Suppressor macrophage treated with lipopolysaccharide for 4 hours (primary cell): ENCODE data around the gene CHPF.

Experiments used
- DNase-seq: peaks from one replicate; pipeline ENCODE4 v3.0.0-alpha.2; 2020

Gene CHPF

GRCh38 chr2:219549619-219550018, 6.0 kb upstream of the CHPF start:
- no peak for DNase-seq

DNA sequence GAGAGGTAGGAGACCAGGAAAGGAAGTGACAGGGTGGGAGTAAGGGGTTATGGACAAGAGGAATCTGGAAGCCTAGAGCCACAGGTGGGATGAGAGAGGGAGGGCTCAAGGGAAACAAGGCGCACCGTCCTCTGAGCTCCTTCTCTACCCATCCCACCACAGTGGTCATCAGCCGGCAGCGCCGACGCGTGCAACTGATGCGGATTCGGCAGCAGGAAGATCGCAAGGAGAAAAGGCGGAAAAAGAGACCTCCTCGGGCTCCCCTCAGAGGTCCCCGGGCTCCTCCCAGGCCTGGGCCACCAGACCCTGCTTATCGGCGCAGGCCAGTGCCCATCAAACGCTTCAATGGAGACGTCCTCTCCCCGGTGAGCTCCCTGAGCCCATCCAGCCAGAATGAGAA, 5.4 kb upstream of the CHPF start:
- no peak for DNase-seq

GRCh38 chr2:219547621-219548020, 4.0 kb upstream of the CHPF start:
- no peak for DNase-seq

- no peak for DNase-seq
Measured at GRCh38 chr2:219545943-219546352, 2.3 kb upstream of the CHPF start.

DNA sequence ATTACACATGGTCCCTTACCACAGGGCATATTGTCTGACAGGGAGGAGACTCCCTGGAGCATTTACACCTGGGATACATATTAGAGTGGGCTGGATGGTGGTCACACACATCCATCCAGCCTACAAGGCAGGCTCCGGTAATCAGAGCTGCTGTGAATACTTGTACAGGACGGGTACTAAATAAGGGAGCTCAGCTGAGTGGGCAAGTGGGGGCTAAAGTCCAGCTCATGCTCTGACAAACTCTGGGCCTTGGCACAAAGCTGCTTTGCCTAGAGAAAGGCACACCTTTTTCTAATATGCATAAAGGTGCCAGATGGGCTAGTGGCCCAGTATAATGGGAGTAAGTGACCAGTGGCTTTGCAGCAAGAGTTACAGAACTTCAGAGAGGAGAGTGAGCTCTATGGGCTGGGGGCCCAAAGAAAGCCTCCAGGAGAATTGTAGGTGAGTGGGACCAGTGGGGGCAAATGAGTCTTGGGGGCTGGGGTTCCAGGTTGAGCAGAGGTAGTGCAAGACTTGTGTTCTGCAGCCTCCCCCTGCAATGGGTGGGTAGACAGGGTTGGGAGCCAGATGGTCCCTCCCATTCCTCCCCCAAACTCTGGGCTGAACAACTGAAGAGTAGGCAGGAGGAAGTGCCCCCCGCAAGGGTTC, 1.8 kb upstream of the CHPF start:
- no peak for DNase-seq

DNA sequence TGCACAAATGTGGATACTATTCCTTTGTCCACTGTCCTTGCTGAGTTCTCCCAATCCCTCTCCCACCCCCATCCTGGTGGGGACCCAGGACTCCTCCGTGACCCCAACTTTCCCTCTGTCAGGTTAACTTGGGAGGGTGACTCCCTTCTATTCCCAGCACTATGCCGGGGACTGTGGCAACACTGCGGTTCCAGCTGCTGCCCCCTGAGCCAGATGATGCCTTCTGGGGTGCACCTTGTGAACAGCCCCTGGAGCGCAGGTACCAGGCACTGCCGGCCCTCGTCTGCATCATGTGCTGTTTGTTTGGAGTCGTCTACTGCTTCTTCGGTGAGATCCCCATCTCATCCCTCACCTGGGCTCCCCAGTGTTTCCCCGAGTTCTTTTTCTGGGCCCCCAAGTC, 958 bp upstream of the CHPF start:
- no peak for DNase-seq

GRCh38 chr2:219542931-219543595, 546 bp downstream of the CHPF start:
- DNase-seq = peak; percentile 7

GRCh38 chr2:219541611-219542180, 1.9 kb downstream of the CHPF start:
- DNase-seq = peak; percentile 73

DNA sequence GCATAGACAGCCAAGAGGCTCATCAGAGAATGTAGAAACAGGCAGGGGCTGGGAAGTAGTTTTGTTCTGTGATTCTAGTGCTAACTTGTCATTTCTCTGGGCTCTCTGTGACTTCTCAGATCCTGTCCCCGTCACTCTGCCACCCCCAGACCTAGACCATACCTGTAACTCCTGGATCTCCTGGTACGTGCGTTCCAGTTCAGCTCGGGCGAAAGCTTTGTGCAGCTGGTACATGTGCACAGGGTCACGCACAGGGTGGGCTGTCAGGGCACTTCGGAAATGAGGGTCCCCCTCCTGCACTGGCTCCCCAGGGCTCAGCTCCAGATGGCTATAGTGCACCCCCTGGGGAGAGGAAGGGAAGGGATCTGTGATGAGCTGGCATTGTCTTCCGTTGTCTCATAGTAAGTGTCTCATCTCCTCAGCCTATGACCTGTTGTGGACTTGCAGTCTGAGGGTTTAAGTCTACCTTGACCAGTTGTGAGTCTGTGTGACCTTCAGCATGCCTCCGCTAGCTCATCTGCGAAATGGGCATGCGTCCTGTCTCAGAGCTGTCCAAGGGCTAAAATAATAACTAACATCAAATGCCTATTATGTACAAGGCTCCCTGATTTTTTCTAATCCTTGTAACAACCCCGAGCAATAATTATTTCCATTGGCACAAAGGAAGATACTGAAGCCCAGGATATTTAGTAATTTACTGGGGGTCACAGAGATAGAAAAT, 2.7 kb downstream of the CHPF start:
- DNase-seq = no peak

DNA sequence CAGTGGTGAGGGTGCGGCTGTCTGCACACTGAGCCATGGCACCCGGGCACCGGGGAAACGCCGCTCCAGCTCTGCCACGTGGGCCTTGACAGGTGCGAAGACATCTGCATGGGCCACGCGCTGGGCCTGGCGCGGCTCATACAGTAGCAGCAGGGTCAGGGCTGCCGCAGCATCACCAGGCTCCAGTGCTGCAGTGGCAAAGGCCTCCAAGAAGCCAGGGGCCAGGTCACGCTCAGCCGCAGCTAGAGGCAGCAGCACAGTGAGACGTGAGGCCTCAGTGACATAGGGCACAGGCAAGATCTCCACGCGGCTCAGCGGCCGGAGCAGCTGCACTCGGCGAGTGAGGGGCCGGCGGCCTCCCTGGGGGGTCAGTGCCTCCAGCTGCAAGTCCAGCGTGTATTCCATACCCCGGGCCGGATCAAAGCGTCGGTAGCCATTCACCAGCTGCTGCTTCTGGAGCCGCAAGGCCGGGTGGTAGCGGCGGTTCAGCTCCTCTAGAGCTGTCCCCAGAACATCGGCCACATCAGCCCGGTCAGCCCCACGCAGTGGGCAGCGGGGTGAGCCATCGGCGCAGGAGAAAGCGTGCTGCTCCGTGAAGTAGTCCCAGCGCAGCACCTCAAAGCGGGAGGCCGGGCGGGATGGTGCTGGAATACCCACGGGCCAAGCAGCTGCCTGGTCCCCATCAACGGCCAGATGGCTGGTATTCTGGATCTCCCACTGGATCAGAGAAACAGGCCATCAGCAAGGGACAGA, 3.5 kb downstream of the CHPF start:
- no peak for DNase-seq

- no peak for DNase-seq
Measured at GRCh38 chr2:219538956-219539788, 4.4 kb downstream of the CHPF start.

DNA sequence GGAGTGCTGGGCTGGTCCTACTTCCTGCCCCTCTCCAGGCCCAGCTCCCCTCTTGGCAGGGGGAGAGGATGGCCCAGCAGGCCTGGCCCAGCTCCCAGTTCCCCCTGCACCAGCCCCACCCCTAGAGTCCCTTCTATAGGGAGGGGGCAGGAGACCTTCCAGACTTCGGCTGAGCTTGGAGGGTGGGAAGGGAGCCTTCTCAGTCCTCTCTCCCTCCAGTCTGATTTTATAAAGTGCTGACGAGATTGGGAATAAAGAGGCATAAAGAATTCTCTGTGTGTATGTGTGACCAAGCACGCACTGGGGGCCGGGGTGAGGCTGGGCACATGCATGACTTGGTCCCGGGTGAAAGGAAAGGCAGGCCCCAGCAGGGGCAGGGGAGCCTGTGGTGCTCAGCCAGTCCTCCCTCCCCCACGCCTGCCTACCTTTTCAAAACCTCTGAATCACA, 5.1 kb downstream of the CHPF start:
- no peak for DNase-seq

DNA sequence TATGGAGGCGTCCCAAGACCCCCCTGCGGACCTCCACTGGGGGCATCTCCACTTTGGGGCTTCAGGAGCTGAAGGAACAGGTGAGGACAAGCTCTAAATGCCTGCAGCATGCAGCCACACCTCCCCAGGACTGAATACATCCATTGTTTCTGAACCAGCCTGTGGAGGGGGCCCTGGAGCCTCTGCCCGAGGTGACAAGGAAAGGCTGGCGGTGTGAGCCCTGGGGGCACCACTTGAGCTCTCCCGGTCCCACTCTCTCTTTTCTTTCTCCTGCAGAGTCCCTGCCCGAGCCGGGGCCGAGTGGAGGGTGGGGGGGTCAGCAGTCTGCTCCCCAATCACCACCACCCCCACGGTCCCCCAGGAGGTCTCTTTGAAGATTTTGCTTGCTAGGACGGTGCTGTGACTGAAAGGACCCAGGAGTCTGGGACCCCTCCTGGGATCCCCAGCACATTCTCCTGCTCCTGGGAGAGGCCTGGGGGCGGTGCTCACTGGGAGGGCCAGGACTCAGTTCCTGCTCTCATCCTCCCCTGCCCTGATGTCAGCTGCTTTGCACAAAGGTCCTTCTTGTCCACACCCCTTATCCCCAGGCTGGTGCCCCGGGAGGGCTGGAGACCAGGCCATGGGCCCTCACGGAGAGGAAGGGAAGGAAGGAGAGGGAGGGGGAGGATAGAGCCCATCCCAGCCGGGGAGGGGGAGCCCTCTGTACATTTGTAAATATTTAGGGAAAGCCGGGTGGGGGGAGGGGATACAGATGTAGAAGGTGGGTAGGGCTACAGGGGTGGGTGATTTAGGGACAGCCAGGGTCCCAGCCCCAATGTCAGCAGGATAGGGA, 5.7 kb downstream of the CHPF start:
- DNase-seq = no peak

GRCh38 chr2:219536967-219537366, 6.6 kb downstream of the CHPF start:
- no peak for DNase-seq

GRCh38 chr2:219536425-219536824, 7.2 kb downstream of the CHPF start:
- DNase-seq = no peak

DNA sequence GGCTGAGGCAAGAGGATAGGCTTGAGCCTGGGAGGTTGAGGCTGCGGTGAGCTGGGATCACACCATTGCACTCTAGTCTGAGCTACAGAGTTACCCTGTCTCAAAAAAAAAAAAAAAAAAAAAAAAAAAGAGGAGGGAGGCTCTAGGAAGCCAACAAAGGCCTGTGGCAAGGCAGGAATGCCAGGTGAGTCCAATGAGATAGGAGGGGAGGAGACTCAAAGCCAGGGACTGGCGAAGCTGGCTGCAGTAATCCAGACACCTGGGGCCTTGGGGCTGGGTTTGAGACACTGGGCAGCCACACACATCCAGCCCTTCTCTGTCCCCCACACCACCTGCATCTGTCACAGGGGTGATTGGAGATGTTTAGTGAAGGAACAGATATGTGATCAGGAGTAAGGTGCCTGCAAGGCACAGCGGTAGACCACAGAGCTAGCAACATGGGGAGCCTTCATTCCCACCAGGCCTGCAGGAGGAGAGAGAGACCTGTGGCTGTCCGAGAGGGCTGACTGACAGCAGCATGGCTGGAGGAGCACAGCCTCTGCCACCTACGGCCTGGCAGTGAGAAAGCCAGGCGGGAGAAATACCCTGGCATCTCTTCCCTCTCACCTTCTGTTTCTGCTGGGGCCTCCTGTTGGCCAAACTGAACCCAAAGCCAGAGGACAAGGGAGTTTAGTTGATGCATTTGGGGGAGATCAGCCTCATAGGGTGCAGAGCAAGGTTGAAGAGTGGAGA, 9.5 kb downstream of the CHPF start:
- no peak for DNase-seq

- DNase-seq = no peak
Measured at GRCh38 chr2:219532378-219532649, 11.3 kb downstream of the CHPF start.

DNA sequence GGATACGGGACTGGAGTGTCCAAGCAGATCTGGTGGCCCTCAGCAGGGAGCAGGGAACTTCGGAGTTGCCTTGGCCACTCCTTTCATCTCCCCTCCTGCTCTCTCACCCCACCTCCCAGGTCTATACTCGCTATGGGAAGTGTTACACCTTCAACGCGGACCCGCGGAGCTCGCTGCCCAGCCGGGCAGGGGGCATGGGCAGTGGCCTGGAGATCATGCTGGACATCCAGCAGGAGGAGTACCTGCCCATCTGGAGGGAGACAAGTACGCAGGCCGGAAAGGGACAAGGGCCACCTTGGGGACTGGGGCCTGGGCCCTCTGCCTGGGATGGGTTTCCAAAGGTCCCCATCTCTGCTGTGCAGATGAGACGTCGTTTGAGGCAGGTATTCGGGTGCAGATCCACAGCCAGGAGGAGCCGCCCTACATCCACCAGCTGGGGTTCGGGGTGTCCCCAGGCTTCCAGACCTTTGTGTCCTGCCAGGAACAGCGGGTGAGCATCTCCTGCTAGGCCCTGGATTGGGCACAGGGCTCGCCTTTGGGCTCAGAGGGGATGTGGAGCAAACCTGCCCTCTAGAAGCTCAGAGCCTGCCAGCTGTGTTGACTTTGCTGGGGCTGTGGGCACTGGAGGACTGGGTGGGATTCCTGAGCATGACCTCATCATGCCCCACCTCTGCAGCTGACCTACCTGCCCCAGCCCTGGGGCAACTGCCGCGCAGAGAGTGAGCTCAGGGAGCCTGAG, 11.8 kb downstream of the CHPF start:
- DNase-seq = no peak

GRCh38 chr2:219530048-219530963, 13.3 kb downstream of the CHPF start:
- DNase-seq = peak; percentile 91
